Measurements from ENCODE around the gene BRD9.
"Not testable (repeated sequence)": the region's sequence is repeated elsewhere in the genome, so short reads cannot be mapped to it uniquely, and the experiment has no call there.

GRCh38 chr5:834013-834412, 58.6 kb downstream of the BRD9 start:
- TF ChIP-seq CTCF, POLR2A (IDR thresholded peaks at IDR 0.05): not testable (repeated sequence)

Measured in ovary (tissue), 3 donors.